HAP-1 (cell line): Measurements from ENCODE around the gene MED12L.
A peak's percentile ranks its signal among the peaks of the same experiment; 100 is the strongest.

Source experiments
- DNase-seq, 2 experiments: peaks; one replicate each; pipeline ENCODE4 v3.0.0-alpha.2; 2016 to 2020; ENCODE audit warnings: low spot score in 2 of 2
- H3K27me3 ChIP-seq: fragments of 250-450 bp; sonication (Bioruptor Pico); 2 replicates; pipeline ENCODE4 v1.5.1; 2020; ENCODE audit warnings: low read depth, mild to moderate bottlenecking, moderate library complexity
- H3K36me3 ChIP-seq: fragments of 250-450 bp; sonication (Bioruptor Pico); replicated peaks from 2 replicates; pipeline ENCODE4 v1.5.1; 2020; ENCODE audit warnings: mild to moderate bottlenecking
- H3K4me1 ChIP-seq: fragments of 250-450 bp; sonication (Bioruptor Pico); 2 replicates; pipeline ENCODE4 v1.5.1; 2020; ENCODE audit warnings: mild to moderate bottlenecking
- H3K4me3 ChIP-seq: fragments of 250-450 bp; sonication (Bioruptor Pico); 2 replicates; pipeline ENCODE4 v1.5.1; 2020; ENCODE audit warnings: mild to moderate bottlenecking, moderate library complexity
- H3K9me3 ChIP-seq: fragments of 250-450 bp; sonication (Bioruptor Pico); 2 replicates; pipeline ENCODE4 v1.5.1; 2020; ENCODE audit warnings: mild to moderate bottlenecking, moderate library complexity
- in situ Hi-C: fragments of 300-500 bp; cut with MboI; formaldehyde crosslinking; loops from 3 replicates; pipeline ENCODE4 v1.14.3; 2020; ENCODE audit warnings: low sequenced_read_pairs, inconsistent platforms, mixed read lengths

MED12L gene

GRCh38 chr3:151357463-151357850 lies 272.0 kb downstream of the MED12L start:
- H3K27me3 ChIP-seq = no peaks in the 10 kb centered on the region
- no peak for DNase-seq
- H3K9me3 ChIP-seq = no peaks in the 10 kb centered on the region
- no peaks in the 10 kb centered on the region for H3K4me1 ChIP-seq
- H3K36me3 ChIP-seq = no peaks in the 10 kb centered on the region
- in situ Hi-C loops = no loop called here
- no peak overlapping the region for H3K4me3 ChIP-seq

- H3K36me3 ChIP-seq = no peaks in the 10 kb centered on the region
Observed at GRCh38 chr3:151362751-151363174, 277.3 kb downstream of the MED12L start.

GRCh38 chr3:151366993-151367392 lies 281.5 kb downstream of the MED12L start:
- DNase-seq = no peak
- Histone ChIP-seq H3K36me3 (no peaks in the 10 kb centered on the region), H3K9me3 (no peaks in the 10 kb centered on the region), H3K4me1 (no peaks in the 10 kb centered on the region), H3K4me3 (no peak overlapping the region), H3K27me3 (no peaks in the 10 kb centered on the region)
- in situ Hi-C loops = no loop called here

More at GRCh38 chr3:151362751-151363174, 277.3 kb downstream of the MED12L start:
- in situ Hi-C loops = no loop called here
- no peak for DNase-seq
- Histone ChIP-seq H3K4me3 (no peak overlapping the region), H3K27me3 (no peaks in the 10 kb centered on the region), H3K4me1 (no peaks in the 10 kb centered on the region), H3K9me3 (no peaks in the 10 kb centered on the region)

- Histone ChIP-seq H3K4me1 (no peaks in the 10 kb centered on the region), H3K36me3 (no peaks in the 10 kb centered on the region), H3K27me3 (no peaks in the 10 kb centered on the region), H3K4me3 (no peak overlapping the region), H3K9me3 (no peaks in the 10 kb centered on the region)
- in situ Hi-C loops = no loop called here
- DNase-seq = no peak
Observed at GRCh38 chr3:151367448-151367847, 282.0 kb downstream of the MED12L start.

- in situ Hi-C loops = no loop called here
- H3K4me3 ChIP-seq = no peak overlapping the region
- H3K9me3 ChIP-seq = no peaks in the 10 kb centered on the region
- H3K4me1 ChIP-seq = no peaks in the 10 kb centered on the region
- DNase-seq = no peak
- no peaks in the 10 kb centered on the region for H3K27me3 ChIP-seq
- no peaks in the 10 kb centered on the region for H3K36me3 ChIP-seq
Observed at GRCh38 chr3:151371526-151371925, 286.1 kb downstream of the MED12L start.

- Histone ChIP-seq H3K4me3 (no peak overlapping the region), H3K4me1 (no peaks in the 10 kb centered on the region), H3K36me3 (no peaks in the 10 kb centered on the region), H3K9me3 (no peaks in the 10 kb centered on the region), H3K27me3 (no peaks in the 10 kb centered on the region)
- no peak for DNase-seq
- in situ Hi-C loops = no loop called here
Observed at GRCh38 chr3:151372063-151372820, 286.8 kb downstream of the MED12L start.

GRCh38 chr3:151377768-151378385 lies 292.4 kb downstream of the MED12L start:
- DNase-seq = no peak
- H3K9me3 ChIP-seq = no peaks in the 10 kb centered on the region
- no peaks in the 10 kb centered on the region for H3K27me3 ChIP-seq
- H3K4me1 ChIP-seq = no peaks in the 10 kb centered on the region
- in situ Hi-C loops = no loop called here
- no peak overlapping the region for H3K4me3 ChIP-seq
- H3K36me3 ChIP-seq = no peaks in the 10 kb centered on the region

GRCh38 chr3:151379083-151379734 lies 293.7 kb downstream of the MED12L start:
- Histone ChIP-seq H3K4me3 (no peak overlapping the region), H3K4me1 (no peaks in the 10 kb centered on the region), H3K27me3 (no peaks in the 10 kb centered on the region), H3K36me3 (no peaks in the 10 kb centered on the region), H3K9me3 (no peaks in the 10 kb centered on the region)
- DNase-seq = peak; percentile 17 to 68
- in situ Hi-C loops = no loop called here

- H3K9me3 ChIP-seq = no peaks in the 10 kb centered on the region
- H3K4me1 ChIP-seq = no peaks in the 10 kb centered on the region
- no peak overlapping the region for H3K4me3 ChIP-seq
- no peak for DNase-seq
- H3K36me3 ChIP-seq = no peaks in the 10 kb centered on the region
- H3K27me3 ChIP-seq = peaks cover 3% of the 10 kb centered on the region; the same call in 1 of the 2 replicates
- in situ Hi-C loops = no loop called here
Observed at GRCh38 chr3:151382671-151383070, 297.2 kb downstream of the MED12L start.

GRCh38 chr3:151383111-151383510 lies 297.6 kb downstream of the MED12L start:
- in situ Hi-C loops = no loop called here
- H3K4me3 ChIP-seq = no peak overlapping the region
- H3K27me3 ChIP-seq = peaks cover 3% of the 10 kb centered on the region; the same call in 1 of the 2 replicates
- H3K9me3 ChIP-seq = no peaks in the 10 kb centered on the region
- DNase-seq = peak; percentile 23 to 58
- H3K36me3 ChIP-seq = no peaks in the 10 kb centered on the region
- H3K4me1 ChIP-seq = no peaks in the 10 kb centered on the region

- H3K4me3 ChIP-seq = no peak overlapping the region
Observed at GRCh38 chr3:151383956-151384355, 298.5 kb downstream of the MED12L start.

GRCh38 chr3:151384741-151385174 lies 299.3 kb downstream of the MED12L start, which contains the start of gene P2RY12:
Gene P2RY12, minus strand, starts transcription at chr3:151384753. Its CDS starts 45,908 bp downstream, at chr3:151338845.
- DNase-seq = no peak
- no peaks in the 10 kb centered on the region for H3K4me1 ChIP-seq
- H3K9me3 ChIP-seq = no peaks in the 10 kb centered on the region
- in situ Hi-C loops = no loop called here
- H3K27me3 ChIP-seq = peaks cover 3% of the 10 kb centered on the region; the same call in 1 of the 2 replicates
- H3K36me3 ChIP-seq = no peaks in the 10 kb centered on the region
- H3K4me3 ChIP-seq = no peak within 1 kb of the TSS

More at GRCh38 chr3:151383956-151384355, 298.5 kb downstream of the MED12L start:
- H3K27me3 ChIP-seq = peaks cover 3% of the 10 kb centered on the region; the same call in 1 of the 2 replicates
- H3K9me3 ChIP-seq = no peaks in the 10 kb centered on the region
- no peaks in the 10 kb centered on the region for H3K4me1 ChIP-seq
- in situ Hi-C loops = no loop called here
- no peaks in the 10 kb centered on the region for H3K36me3 ChIP-seq
- DNase-seq = no peak

GRCh38 chr3:151386056-151386455 lies 300.6 kb downstream of the MED12L start:
- Histone ChIP-seq H3K4me1 (no peaks in the 10 kb centered on the region), H3K4me3 (no peak overlapping the region), H3K27me3 (peaks cover 3% of the 10 kb centered on the region; the same call in 1 of the 2 replicates), H3K9me3 (no peaks in the 10 kb centered on the region), H3K36me3 (no peaks in the 10 kb centered on the region)
- DNase-seq = no peak
- in situ Hi-C loops = no loop called here

GRCh38 chr3:151387432-151387831 lies 302.0 kb downstream of the MED12L start:
- Histone ChIP-seq H3K4me1 (0 out of 2 replicates have a peak, but pooled peaks cover under 1% of the 10 kb centered on the region), H3K4me3 (no peak overlapping the region), H3K27me3 (peaks cover 3% of the 10 kb centered on the region; the same call in 1 of the 2 replicates), H3K9me3 (no peaks in the 10 kb centered on the region), H3K36me3 (no peaks in the 10 kb centered on the region)
- no peak for DNase-seq
- in situ Hi-C loops = no loop called here
